Tibial nerve (tissue), 4 donors: ENCODE measurements around the gene LSP1. TPM values are rescaled to one million over a fixed set of nuclear protein-coding genes. Genes with fewer than 3 reads are reported as not detected.

Experiments
- DNase-seq, 2 donors: peaks; one replicate each; pipeline ENCODE4 v3.0.0-alpha.2; 2019; ENCODE audit warnings: low spot score in 2 of 2
- H3K27ac ChIP-seq, 4 donors: fragments of 200-600 bp; sonication (generic) in 3 of 4; one replicate each; pipeline ENCODE4 v1.5.1; 2017 to 2019; ENCODE audit warnings: mild to moderate bottlenecking in 1 of 4
- H3K27me3 ChIP-seq, 2 donors: fragments of 200-600 bp; sonication (generic) in 1 of 2; one replicate each; pipeline versions ENCODE4 v1.5.1 to v1.6.0; 2017 to 2019
- H3K36me3 ChIP-seq, 3 donors: fragments of 200-600 bp; sonication (generic); one replicate each; pipeline ENCODE4 v1.5.1; 2018 to 2019
- H3K4me1 ChIP-seq, 4 donors: fragments of 200-600 bp; sonication (generic) in 3 of 4; one replicate each; pipeline ENCODE4 v1.5.1; 2017 to 2019
- H3K4me3 ChIP-seq, 4 donors: fragments of 200-600 bp; sonication (generic) in 3 of 4; one replicate each; pipeline ENCODE4 v1.5.1; 2017 to 2019; ENCODE audit warnings: mild to moderate bottlenecking in 1 of 4, moderate library complexity in 1 of 4
- H3K9me3 ChIP-seq, 4 donors: fragments of 200-600 bp; sonication (generic) in 3 of 4; one replicate each; pipeline ENCODE4 v1.5.1; 2017 to 2019
- CTCF ChIP-seq, 5 experiments: fragments of 200-600 bp in 3 of 5; fragments of 450-650 bp in 2 of 5; sonication (generic) in 3 of 5; IDR thresholded peaks; one replicate each; pipeline ENCODE4 v1.5.1; 2016 to 2019; ENCODE audit warnings: antibody characterized with exemption in 5 of 5, mild to moderate bottlenecking in 3 of 5, moderate library complexity in 2 of 5
- EP300 ChIP-seq, 2 donors: sonication (generic); formaldehyde crosslinking; IDR thresholded peaks; one replicate each; pipeline ENCODE4 v1.6.1; 2017; ENCODE audit warnings: antibody characterized with exemption in 2 of 2, mild to moderate bottlenecking in 1 of 2
- POLR2A ChIP-seq, 2 donors: fragments of 450-650 bp; IDR thresholded peaks; one replicate each; pipeline ENCODE4 v1.6.1; 2017; ENCODE audit warnings: antibody characterized with exemption in 2 of 2, mild to moderate bottlenecking in 2 of 2, moderate library complexity in 2 of 2
- WGBS, 2 donors: methylation state at CpG; one replicate each; pipeline ENCODE4 v1.1.5; 2018; 5-methylcytosine and 5-hydroxymethylcytosine counted together
- total RNA-seq, 4 donors: library from RNA; depleted of rRNA; stranded (reverse); fragments of >200 nt; gene quantifications; one replicate each; pipeline ENCODE4 v1.1.0, GENCODE V29; 2016

Gene LSP1
- total RNA-seq, 4 donors from 2014 or later: 36.9 to 69.0 (median 50.2) TPM

DNA sequence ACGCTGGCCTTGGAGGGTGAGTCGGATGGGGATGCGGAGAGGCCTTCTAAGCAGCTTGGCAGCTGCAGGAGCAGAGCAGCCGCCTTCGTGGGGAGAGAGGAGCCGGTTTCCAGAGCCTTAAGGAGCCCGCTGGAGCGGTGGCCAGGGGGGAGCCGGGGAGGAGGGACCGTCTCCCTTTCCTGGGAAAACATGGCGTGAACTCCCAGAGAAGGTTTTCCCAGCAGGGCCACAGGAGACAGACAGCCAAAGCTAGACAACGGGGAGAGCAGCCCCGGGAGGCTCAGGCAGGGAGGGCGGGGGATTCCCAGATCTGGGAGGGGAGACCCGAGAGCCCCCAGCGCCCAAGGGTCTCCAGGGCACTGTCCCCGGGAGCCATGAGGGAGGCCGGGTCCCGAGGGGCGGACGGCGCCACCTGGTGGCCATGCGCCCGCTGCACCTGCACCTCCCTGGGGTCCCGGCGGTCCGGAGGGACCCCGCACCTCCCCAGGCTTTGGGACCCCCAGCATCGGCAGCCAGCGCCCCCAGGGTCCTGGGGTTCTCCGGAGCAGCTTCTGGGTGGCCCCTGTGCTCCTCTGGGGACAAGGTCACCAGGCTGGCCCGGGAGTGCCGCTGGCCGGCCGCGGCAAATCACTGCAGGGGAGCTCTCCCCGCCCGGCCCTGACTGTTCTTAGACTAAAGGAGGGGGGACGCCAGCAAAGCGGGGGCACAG is 20.5 kb upstream of the LSP1 start:
- H3K27me3 ChIP-seq: no peaks in the 10 kb centered on the region
- TF ChIP-seq EP300 (IDR thresholded peaks at IDR 0.05): peak in 1 of 2 donors; percentile 11
- TF ChIP-seq POLR2A (IDR thresholded peaks at IDR 0.05): no peak
- peak; percentile 92 to 100 (median 99) for TF ChIP-seq CTCF (IDR thresholded peaks at IDR 0.05)
- WGBS, 2 donors: 28 to 33% methylated on average over 16 to 18 of the region's 40 CpGs

GRCh38 chr11:1832920-1833295 is 20.0 kb upstream of the LSP1 start:
- Histone ChIP-seq H3K36me3 (no peaks in the 10 kb centered on the region), H3K9me3 (no peaks in the 10 kb centered on the region), H3K27ac (peak overlapping the region; percentile 34 to 91 (median 52)), H3K4me1 (peaks cover 0 to 58% (median 21%) of the 10 kb centered on the region in 4 donors), H3K4me3 (no peak overlapping the region), H3K27me3 (no peaks in the 10 kb centered on the region)
- TF ChIP-seq POLR2A (IDR thresholded peaks at IDR 0.05): no peak
- no peak for TF ChIP-seq EP300 (IDR thresholded peaks at IDR 0.05)
- TF ChIP-seq CTCF (IDR thresholded peaks at IDR 0.05): no peak
- DNase-seq: no peak
- WGBS, 2 donors: 62 to 63% methylated on average over 15 to 17 of the region's 17 CpGs

More for the DNA sequence above, 20.5 kb upstream of the LSP1 start:
- Histone ChIP-seq H3K36me3 (no peaks in the 10 kb centered on the region), H3K9me3 (no peaks in the 10 kb centered on the region), H3K4me3 (peak overlapping the region in 2 of 4 donors; percentile 18 to 21), H3K4me1 (peaks cover 0 to 58% (median 21%) of the 10 kb centered on the region in 4 donors), H3K27ac (peak overlapping the region; percentile 47 to 91 (median 56))
- DNase-seq: no peak

DNA sequence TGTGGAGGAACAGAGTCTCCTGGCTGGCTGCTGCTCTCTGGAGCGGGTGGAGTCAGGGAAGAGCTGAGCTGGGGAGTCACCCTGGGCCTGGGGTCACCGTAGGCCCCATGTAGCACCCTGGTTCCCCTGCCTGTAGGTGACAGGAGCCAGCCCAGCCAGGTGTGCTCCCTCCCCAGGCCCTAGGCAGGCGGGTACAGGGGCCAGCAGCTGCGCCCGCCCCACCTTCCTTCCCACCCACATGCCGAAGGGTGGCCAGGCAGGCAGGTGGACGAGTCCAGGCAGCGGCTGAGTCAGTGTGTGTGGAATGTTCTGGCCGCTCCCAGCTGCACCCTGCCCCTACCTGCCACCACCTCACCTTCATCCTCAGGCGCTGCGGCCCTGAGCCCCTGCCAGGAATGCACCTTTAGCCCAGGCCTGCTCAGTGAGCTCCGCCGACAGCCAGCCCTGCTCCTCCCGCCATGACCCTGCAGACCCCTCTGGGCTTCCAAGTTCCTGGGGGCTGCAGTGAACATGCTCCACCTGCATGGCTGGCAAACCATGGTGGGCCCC is 18.7 kb upstream of the LSP1 start:
- DNase-seq: no peak

GRCh38 chr11:1834779-1835670 is 17.9 kb upstream of the LSP1 start, which contains the start of gene SYT8:
TSS of gene SYT8 (plus strand) at chr11:1834990. CDS start at chr11:1835106, 116 bp downstream.
- Histone ChIP-seq H3K27me3 (no peaks in the 10 kb centered on the region), H3K4me3 (no peak within 1 kb of the TSS), H3K27ac (peak within 1 kb of the TSS in 1 of 4 donors; percentile 57), H3K4me1 (peaks cover 0 to 40% (median 21%) of the 10 kb centered on the region in 4 donors), H3K9me3 (no peaks in the 10 kb centered on the region), H3K36me3 (no peaks in the 10 kb centered on the region)
- WGBS, 2 donors: 78% methylated on average over 18 to 22 of the region's 26 CpGs
- no peak for TF ChIP-seq POLR2A (IDR thresholded peaks at IDR 0.05)
- no peak for TF ChIP-seq EP300 (IDR thresholded peaks at IDR 0.05)
- no peak for TF ChIP-seq CTCF (IDR thresholded peaks at IDR 0.05)
- no peak for DNase-seq

More for the DNA sequence above, 18.7 kb upstream of the LSP1 start:
- WGBS, 2 donors: 81 to 84% methylated on average over 9 to 13 of the region's 14 CpGs
- no peaks in the 10 kb centered on the region for H3K9me3 ChIP-seq
- H3K36me3 ChIP-seq: no peaks in the 10 kb centered on the region
- no peak for TF ChIP-seq POLR2A (IDR thresholded peaks at IDR 0.05)
- TF ChIP-seq EP300 (IDR thresholded peaks at IDR 0.05): no peak
- no peak for TF ChIP-seq CTCF (IDR thresholded peaks at IDR 0.05)
- no peaks in the 10 kb centered on the region for H3K27me3 ChIP-seq
- H3K4me1 ChIP-seq: peaks cover 0 to 49% (median 23%) of the 10 kb centered on the region in 4 donors
- H3K27ac ChIP-seq: peak overlapping the region in 1 of 4 donors; percentile 57
- H3K4me3 ChIP-seq: no peak overlapping the region
